Activated CD4-positive, CD25-positive, alpha-beta regulatory T cell treated with anti-CD3 and anti-CD28 coated beads, Interleukin-2, amount 50 U/mL, for 24 hours (primary cell): ENCODE measurements around the gene TYROBP.
"Not testable (repeated sequence)": the region's sequence is repeated elsewhere in the genome, so short reads cannot be mapped to it uniquely, and the experiment has no call there.

ENCODE experiments used
- ATAC-seq, 2 donors: fragments of 150-1000 bp; cut with Tn5 transposase; one replicate each; pipeline ENCODE4 v1.10.0; 2021; ENCODE audit warnings: mild to moderate bottlenecking in 1 of 2, moderate library complexity in 1 of 2

Gene TYROBP

GRCh38 chr19:35870124-35870736, 37.9 kb downstream of the TYROBP start:
- not testable (repeated sequence) for ATAC-seq

- peak; percentile 82 to 86 for ATAC-seq
These were observed 38.6 kb downstream of the TYROBP start for GRCh38 chr19:35869327-35870123.

GRCh38 chr19:35868823-35869326, 39.2 kb downstream of the TYROBP start:
- ATAC-seq = no peak

- ATAC-seq = peak; percentile 76 to 79
These were observed 39.8 kb downstream of the TYROBP start, which contains the start of gene APLP1 for GRCh38 chr19:35868172-35868822. TSS of gene APLP1 (plus strand) at chr19:35868574. CDS start at chr19:35868637, 63 bp downstream.

GRCh38 chr19:35863018-35863417, 45.1 kb downstream of the TYROBP start:
- no peak for ATAC-seq

- ATAC-seq = no peak
These were observed 45.6 kb downstream of the TYROBP start for GRCh38 chr19:35862528-35862927.

GRCh38 chr19:35861640-35862160, 46.4 kb downstream of the TYROBP start:
- ATAC-seq = no peak

- ATAC-seq = peak in 1 of 2 donors; percentile 36
These were observed 47.1 kb downstream of the TYROBP start for GRCh38 chr19:35860818-35861639.

GRCh38 chr19:35860436-35860817, 47.7 kb downstream of the TYROBP start:
- ATAC-seq = no peak

GRCh38 chr19:35859414-35859813, 48.7 kb downstream of the TYROBP start:
- no peak for ATAC-seq

GRCh38 chr19:35858311-35858710, 49.8 kb downstream of the TYROBP start:
- ATAC-seq = no peak

GRCh38 chr19:35856546-35857149, 51.4 kb downstream of the TYROBP start, which contains the start of gene KIRREL2:
TSS of gene KIRREL2 (plus strand) at chr19:35856911. CDS start at chr19:35857120, 209 bp downstream.
- peak; percentile 37 to 46 for ATAC-seq
